ENCODE measurements around the gene LTA.

GRCh38 chr6:31578184-31579118, 6.4 kb downstream of the LTA start:
- TF ChIP-seq CTCF (conservative IDR thresholded peaks at IDR 0.05; ENCODE audit: low read depth in 2 of 2) = no peak
- no peak for TF ChIP-seq POLR2AphosphoS5 (IDR thresholded peaks at IDR 0.05; ENCODE audit: low read depth)
- TF ChIP-seq EZH2phosphoT487 (IDR thresholded peaks at IDR 0.05; ENCODE audit: unreplicated experiment) = no peak
- no peak for TF ChIP-seq ZNF114 (CRISPR knock-in tag; IDR thresholded peaks at IDR 0.05)
- TF ChIP-seq JUNB (IDR thresholded peaks at IDR 0.05; ENCODE audit: unreplicated experiment) = no peak
- TF ChIP-seq REST (IDR thresholded peaks at IDR 0.05; ENCODE audit: unreplicated experiment) = no peak
- TF ChIP-seq EZH2 (IDR thresholded peaks at IDR 0.05; ENCODE audit: low read depth, unreplicated experiment) = no peak
- TF ChIP-seq CREB1 (CRISPR knock-in tag; IDR thresholded peaks at IDR 0.05; ENCODE audit: low read depth) = no peak
- TF ChIP-seq NANOG (IDR thresholded peaks at IDR 0.05; ENCODE audit: borderline replicate concordance) = no peak
- TF ChIP-seq ZNF331 (CRISPR knock-in tag; IDR thresholded peaks at IDR 0.05; ENCODE audit: low read depth) = no peak
- no peak for TF ChIP-seq ETS1 (IDR thresholded peaks at IDR 0.05)
- no peak for TF ChIP-seq ZNF462 (CRISPR knock-in tag; IDR thresholded peaks at IDR 0.05)

Data from GM23338 (cell line).